Kidney epithelial cell (primary cell): ENCODE data around the gene RASGRP4. TPM values are rescaled to one million over a fixed set of nuclear protein-coding genes. Genes with fewer than 3 reads are reported as not detected.

Experiments
- DNase-seq: peaks from one replicate; pipeline ENCODE4 v3.0.0-alpha.2; 2010; ENCODE audit warnings: low read depth
- H3K27me3 ChIP-seq: 2 replicates; pipeline ENCODE4 v1.6.0; 2011; ENCODE audit warnings: low read length; ENCODE audit not compliant: control insufficient read depth, insufficient read depth
- H3K36me3 ChIP-seq: 2 replicates; pipeline ENCODE4 v1.5.1; 2011; ENCODE audit warnings: low read length; ENCODE audit not compliant: control insufficient read depth, insufficient read depth
- H3K4me3 ChIP-seq: 2 replicates; pipeline ENCODE4 v1.5.1; 2011; ENCODE audit warnings: low read depth, mild to moderate bottlenecking, control low read depth, low read length
- total RNA-seq: library from RNA; depleted of rRNA; stranded (reverse); fragments of >200 nt; gene quantifications from 2 replicates; pipeline ENCODE4 v1.2.3, GENCODE V29; 2015
- TF ChIP-seq, protein P1 (sequence below): IDR thresholded peaks from 2 replicates; pipeline ENCODE4 v1.5.1; 2011; ENCODE audit warnings: mild to moderate bottlenecking, moderate library complexity, low read length, control low read depth, inconsistent platforms; ENCODE audit not compliant: insufficient read depth, poor library complexity, severe bottlenecking

The RASGRP4 gene
- total RNA-seq, 1 donor from 2014 or later: not detected

DNA sequence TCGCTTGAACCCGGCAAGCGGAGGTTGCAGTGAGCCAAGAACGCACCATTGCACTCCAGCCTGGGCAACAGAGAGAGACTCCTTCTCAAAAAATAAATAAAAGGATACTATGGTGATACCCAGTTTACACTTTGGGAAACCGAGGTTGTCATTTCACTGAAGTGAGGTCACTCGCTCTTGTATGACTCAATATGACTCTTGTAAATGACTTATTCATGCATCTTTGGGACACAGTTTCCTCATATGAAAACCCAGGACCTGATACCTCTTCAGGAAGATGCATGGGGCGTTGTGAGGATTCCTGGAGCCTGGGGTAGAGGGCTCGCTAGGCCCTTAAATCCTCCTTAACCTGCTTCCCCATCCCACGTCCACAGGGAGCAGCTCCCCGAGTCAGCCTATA lies 47.2 kb downstream of the RASGRP4 start:
- Histone ChIP-seq H3K36me3 (peaks cover 8% of the 10 kb centered on the region), H3K27me3 (no peaks in the 10 kb centered on the region), H3K4me3 (no peak overlapping the region)
- DNase-seq: no peak
- TF ChIP-seq, protein P1, sequence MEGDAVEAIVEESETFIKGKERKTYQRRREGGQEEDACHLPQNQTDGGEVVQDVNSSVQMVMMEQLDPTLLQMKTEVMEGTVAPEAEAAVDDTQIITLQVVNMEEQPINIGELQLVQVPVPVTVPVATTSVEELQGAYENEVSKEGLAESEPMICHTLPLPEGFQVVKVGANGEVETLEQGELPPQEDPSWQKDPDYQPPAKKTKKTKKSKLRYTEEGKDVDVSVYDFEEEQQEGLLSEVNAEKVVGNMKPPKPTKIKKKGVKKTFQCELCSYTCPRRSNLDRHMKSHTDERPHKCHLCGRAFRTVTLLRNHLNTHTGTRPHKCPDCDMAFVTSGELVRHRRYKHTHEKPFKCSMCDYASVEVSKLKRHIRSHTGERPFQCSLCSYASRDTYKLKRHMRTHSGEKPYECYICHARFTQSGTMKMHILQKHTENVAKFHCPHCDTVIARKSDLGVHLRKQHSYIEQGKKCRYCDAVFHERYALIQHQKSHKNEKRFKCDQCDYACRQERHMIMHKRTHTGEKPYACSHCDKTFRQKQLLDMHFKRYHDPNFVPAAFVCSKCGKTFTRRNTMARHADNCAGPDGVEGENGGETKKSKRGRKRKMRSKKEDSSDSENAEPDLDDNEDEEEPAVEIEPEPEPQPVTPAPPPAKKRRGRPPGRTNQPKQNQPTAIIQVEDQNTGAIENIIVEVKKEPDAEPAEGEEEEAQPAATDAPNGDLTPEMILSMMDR: no peak

GRCh38 chr19:38377052-38377451 lies 49.0 kb downstream of the RASGRP4 start:
- TF ChIP-seq, protein P1: no peak
- Histone ChIP-seq H3K36me3 (peaks cover 6% of the 10 kb centered on the region), H3K27me3 (no peaks in the 10 kb centered on the region), H3K4me3 (no peak overlapping the region)
- DNase-seq: no peak

- TF ChIP-seq, protein P1: no peak
- no peak for DNase-seq
- no peaks in the 10 kb centered on the region for H3K27me3 ChIP-seq
- no peak overlapping the region for H3K4me3 ChIP-seq
- peaks cover 6% of the 10 kb centered on the region for H3K36me3 ChIP-seq
Observed at GRCh38 chr19:38376576-38376975, 49.4 kb downstream of the RASGRP4 start.

DNA sequence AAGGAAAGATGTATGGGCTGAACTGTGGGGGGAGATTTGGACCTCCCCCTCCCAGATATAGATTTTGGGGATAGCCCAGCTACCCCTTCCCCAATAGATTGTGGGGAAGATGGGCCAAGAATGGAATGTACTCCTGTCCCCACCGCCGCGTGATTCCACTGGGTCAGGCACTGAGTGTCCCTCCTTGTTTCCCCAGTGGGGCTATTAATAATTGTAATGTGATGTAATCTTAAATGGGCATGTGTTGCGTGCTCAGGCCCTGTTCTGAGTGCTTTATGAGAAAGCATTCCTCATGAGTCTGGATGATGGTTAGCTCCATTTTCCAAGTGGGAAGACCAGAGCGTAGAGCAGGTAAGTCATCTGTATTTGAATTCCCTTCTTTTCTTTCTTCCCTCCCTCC lies 50.3 kb downstream of the RASGRP4 start:
- DNase-seq: no peak
- Histone ChIP-seq H3K36me3 (peaks cover 4% of the 10 kb centered on the region), H3K27me3 (no peaks in the 10 kb centered on the region), H3K4me3 (peak overlapping the region; percentile 94)
- TF ChIP-seq, protein P1: no peak

DNA sequence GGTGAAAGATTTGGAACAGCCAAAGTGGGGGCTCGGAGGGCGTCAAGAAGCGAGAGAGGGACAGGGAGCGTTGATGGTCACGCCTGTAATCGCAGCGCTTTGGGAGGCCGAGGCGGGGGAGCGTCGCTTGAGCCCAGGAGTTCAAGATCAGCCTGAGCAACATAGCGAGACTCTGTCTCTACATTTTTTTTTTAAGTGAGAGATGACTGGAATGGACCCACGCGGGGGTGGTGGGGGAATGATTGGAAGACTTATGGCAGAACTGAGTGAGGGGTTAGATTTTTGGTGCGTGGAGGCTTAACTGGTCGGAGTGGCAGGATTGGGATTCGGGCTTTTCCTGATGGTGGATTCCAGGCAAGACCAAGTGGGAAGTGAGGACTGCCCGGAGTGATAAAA lies 50.9 kb downstream of the RASGRP4 start:
- TF ChIP-seq, protein P1: no peak
- H3K36me3 ChIP-seq: peaks cover 4% of the 10 kb centered on the region
- no peaks in the 10 kb centered on the region for H3K27me3 ChIP-seq
- H3K4me3 ChIP-seq: peak overlapping the region; percentile 94
- no peak for DNase-seq

- peak within 1 kb of the TSS; percentile 94 for H3K4me3 ChIP-seq
- TF ChIP-seq, protein P1: peak; percentile 17
- H3K27me3 ChIP-seq: no peaks in the 10 kb centered on the region
- H3K36me3 ChIP-seq: peaks cover 4% of the 10 kb centered on the region
- peak; percentile 96 for DNase-seq
Observed at GRCh38 chr19:38374332-38375097, 51.5 kb downstream of the RASGRP4 start, which contains the start of gene PSMD8. Gene PSMD8, plus strand, starts transcription at chr19:38374571. Its CDS starts 31 bp downstream, at chr19:38374602.
